AG09309 (cell line): Measurements from ENCODE around the gene PPOX.

Experiments
- DNase-seq: peaks from one replicate; pipeline ENCODE4 v3.0.0-alpha.2; 2010; ENCODE audit warnings: low read depth
- H3K4me3 ChIP-seq: 2 replicates; pipeline ENCODE4 v1.5.1; 2011; ENCODE audit warnings: mild to moderate bottlenecking, low read depth, low read length, moderate library complexity; ENCODE audit not compliant: control insufficient read depth
- TF ChIP-seq, protein P1 (sequence below): IDR thresholded peaks from 2 replicates; pipeline ENCODE4 v1.5.1; 2011; ENCODE audit warnings: mild to moderate bottlenecking, low read depth, low read length, inconsistent platforms; ENCODE audit not compliant: insufficient read depth, control insufficient read depth; ENCODE audit errors: missing control alignments

The PPOX gene

DNA sequence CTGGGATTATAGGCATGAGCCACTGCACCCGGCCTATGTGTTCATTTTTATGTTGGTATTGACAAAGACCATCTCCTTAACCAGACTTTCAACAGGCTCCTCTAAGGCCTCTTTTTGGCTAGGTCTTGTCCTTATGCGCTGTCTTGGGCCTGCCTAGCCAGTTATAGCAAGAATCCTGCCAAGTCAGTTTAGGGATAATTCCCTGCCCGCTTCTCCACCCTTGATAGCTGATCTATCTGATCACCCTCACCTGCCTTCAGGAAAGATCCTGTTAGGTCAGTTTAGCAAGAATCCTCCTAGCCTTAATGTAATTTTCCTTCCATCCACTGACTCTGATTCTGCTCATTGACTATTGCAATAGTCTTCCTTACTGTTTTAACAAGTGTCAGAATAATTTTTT is 13.5 kb downstream of the PPOX start:
- H3K4me3 ChIP-seq, result no peak overlapping the region
- TF ChIP-seq, protein P1, sequence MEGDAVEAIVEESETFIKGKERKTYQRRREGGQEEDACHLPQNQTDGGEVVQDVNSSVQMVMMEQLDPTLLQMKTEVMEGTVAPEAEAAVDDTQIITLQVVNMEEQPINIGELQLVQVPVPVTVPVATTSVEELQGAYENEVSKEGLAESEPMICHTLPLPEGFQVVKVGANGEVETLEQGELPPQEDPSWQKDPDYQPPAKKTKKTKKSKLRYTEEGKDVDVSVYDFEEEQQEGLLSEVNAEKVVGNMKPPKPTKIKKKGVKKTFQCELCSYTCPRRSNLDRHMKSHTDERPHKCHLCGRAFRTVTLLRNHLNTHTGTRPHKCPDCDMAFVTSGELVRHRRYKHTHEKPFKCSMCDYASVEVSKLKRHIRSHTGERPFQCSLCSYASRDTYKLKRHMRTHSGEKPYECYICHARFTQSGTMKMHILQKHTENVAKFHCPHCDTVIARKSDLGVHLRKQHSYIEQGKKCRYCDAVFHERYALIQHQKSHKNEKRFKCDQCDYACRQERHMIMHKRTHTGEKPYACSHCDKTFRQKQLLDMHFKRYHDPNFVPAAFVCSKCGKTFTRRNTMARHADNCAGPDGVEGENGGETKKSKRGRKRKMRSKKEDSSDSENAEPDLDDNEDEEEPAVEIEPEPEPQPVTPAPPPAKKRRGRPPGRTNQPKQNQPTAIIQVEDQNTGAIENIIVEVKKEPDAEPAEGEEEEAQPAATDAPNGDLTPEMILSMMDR, result no peak
- DNase-seq, result no peak

- no peak overlapping the region for H3K4me3 ChIP-seq
- no peak for DNase-seq
- TF ChIP-seq, protein P1, result peak; percentile 38
Observed at GRCh38 chr1:161180639-161181038, 14.4 kb downstream of the PPOX start.

DNA sequence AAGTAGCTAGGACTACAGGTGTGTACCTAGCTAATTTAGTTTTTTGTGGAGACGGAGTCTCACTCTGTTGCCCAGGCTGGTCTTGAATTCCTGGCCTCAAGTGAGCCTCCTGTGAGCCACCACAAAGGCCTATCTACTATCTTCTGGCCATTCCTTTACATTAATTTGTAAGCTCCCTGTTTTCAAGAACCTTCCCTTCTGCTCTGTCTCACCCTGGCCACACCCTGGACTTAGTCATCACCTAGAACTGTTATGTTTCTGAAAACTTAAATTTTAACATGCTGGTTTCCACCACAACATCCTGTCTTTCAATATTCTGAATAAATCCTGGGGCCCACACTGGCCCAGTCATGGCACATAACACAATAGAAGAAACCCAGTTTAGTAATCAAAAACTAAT is 16.0 kb downstream of the PPOX start:
- H3K4me3 ChIP-seq, result no peak overlapping the region
- TF ChIP-seq, protein P1, result no peak
- DNase-seq, result no peak

DNA sequence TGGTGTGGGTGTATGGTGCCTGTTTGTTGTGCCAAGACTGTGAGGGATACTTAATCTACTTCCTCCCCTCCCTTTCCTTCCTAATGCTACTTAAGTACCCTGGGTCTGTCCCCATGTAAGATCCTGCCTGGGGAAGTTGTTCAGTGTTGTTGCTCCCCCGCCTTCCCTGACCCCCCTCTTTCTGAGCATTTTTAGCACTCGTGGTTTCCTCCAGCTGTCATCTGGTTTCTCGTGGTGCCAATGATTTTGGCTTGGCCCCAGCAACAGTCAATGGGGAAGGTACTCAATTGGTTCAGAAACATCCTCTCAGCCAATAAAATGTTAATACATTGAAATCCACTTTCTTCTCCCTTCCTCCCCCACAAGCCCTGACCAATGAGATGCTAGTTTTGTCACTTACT is 19.1 kb downstream of the PPOX start:
- TF ChIP-seq, protein P1, result no peak
- DNase-seq, result no peak
- H3K4me3 ChIP-seq, result no peak overlapping the region

DNA sequence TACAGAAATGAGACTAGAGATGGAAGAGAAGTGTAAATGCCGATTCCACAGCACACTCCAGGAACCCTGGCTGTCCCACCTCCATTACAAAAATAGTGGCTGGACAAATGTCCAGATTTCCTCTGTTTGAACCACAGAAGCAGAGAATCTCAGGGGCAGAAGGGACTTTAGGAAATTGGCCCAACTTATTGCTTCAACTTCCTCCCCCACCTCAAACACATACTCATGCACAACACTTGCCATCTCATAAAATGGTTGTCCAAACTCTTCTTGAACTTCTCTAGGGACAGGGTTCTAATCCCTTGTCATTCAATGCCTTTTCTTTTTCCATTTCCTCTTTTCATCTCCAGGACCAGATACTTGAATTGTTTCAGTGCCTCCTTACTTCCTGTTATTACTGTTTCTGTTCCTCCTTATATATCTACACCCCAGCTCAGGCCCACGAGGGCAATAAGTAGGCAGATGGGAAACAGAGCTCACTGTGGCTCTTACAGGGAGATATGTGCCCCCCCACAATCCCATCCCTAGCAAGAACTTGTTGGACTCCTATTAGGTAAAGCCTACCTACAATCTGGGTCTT is 19.6 kb downstream of the PPOX start:
- DNase-seq, result no peak
- H3K4me3 ChIP-seq, result no peak overlapping the region
- TF ChIP-seq, protein P1, result no peak

DNA sequence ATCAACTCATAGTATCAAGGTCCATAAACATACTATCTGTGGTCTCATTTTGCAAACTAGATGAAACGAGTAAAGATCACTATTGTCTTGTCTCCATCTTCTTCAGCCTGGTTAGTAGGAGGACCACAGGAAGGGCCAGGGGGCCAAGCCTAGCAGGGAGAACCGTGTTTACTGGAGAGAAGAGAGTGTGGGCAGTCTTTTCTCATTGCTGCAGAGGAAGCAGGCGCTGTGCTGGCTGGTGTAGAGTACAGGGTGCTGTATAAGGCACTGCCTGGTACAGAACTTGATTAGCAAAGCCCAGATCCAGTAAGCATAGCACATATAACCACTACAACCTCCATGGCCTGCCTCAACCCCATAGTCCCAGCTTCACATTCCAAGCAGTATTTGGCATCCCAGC is 21.1 kb downstream of the PPOX start:
- TF ChIP-seq, protein P1, result no peak

GRCh38 chr1:161188381-161188780 is 22.2 kb downstream of the PPOX start:
- TF ChIP-seq, protein P1, result no peak
- DNase-seq, result no peak
- H3K4me3 ChIP-seq, result no peak overlapping the region

More for the DNA sequence above, 21.1 kb downstream of the PPOX start:
- no peak for DNase-seq
- no peak overlapping the region for H3K4me3 ChIP-seq
